WTC11 (cell line): ENCODE results near the gene SYNGR3. TPM values are rescaled to one million over a fixed set of nuclear protein-coding genes. Genes with fewer than 3 reads are reported as not detected.

Experiments used
- ATAC-seq: fragments of 200-7000 bp; cut with Tn5 transposase; 2 replicates; pipeline ENCODE4 v1.10.0; 2021; ENCODE audit warnings: mild to moderate bottlenecking, moderate library complexity
- CTCF ChIA-PET: fragments of 300-600 bp; sonication (Branson Sonifier 250); formaldehyde crosslinking; loops from one replicate; lab custom pipeline; 2021; ENCODE audit warnings: antibody characterized with exemption; lab: Charles Lee
- POLR2A ChIA-PET: fragments of 350-600 bp; sonication (Branson Sonifier 250); formaldehyde crosslinking; loops from one replicate; lab custom pipeline; 2021; ENCODE audit warnings: antibody characterized with exemption; lab: Charles Lee
- DNase-seq: peaks from one replicate; pipeline ENCODE4 v3.0.0; 2021; ENCODE audit warnings: low spot score
- H3K27ac Mint-ChIP-seq: 2 replicates; pipeline ENCODE4 v1.8.0; 2021; ENCODE audit warnings: mixed read lengths
- H3K27me3 Mint-ChIP-seq: 2 replicates; pipeline ENCODE4 v1.8.0; 2021; ENCODE audit warnings: low read depth, mild to moderate bottlenecking, moderate library complexity, mixed read lengths
- H3K36me3 Mint-ChIP-seq: 2 replicates; pipeline ENCODE4 v1.8.0; 2021; ENCODE audit warnings: mixed read lengths
- H3K4me1 Mint-ChIP-seq: 2 replicates; pipeline ENCODE4 v1.8.0; 2022; ENCODE audit warnings: mixed read lengths
- H3K4me3 Mint-ChIP-seq: 2 replicates; pipeline ENCODE4 v1.8.0; 2021; ENCODE audit warnings: mild to moderate bottlenecking, moderate library complexity, mixed read lengths
- H3K9me3 Mint-ChIP-seq: 2 replicates; pipeline ENCODE4 v1.8.0; 2021; ENCODE audit warnings: mixed read lengths
- CREM ChIP-seq: sonication (generic); formaldehyde crosslinking; IDR thresholded peaks from 2 replicates; pipeline ENCODE4 v1.8.1; 2022; ENCODE audit warnings: mild to moderate bottlenecking, missing genetic modification reagents, moderate library complexity
- ELF4 ChIP-seq: sonication (generic); formaldehyde crosslinking; IDR thresholded peaks from 2 replicates; pipeline ENCODE4 v1.8.1; 2022; ENCODE audit warnings: low read depth, mild to moderate bottlenecking, moderate library complexity, missing genetic modification reagents
- FOXK1 ChIP-seq: sonication (generic); formaldehyde crosslinking; IDR thresholded peaks from 2 replicates; pipeline ENCODE4 v1.8.0; 2022; ENCODE audit warnings: mild to moderate bottlenecking, moderate library complexity, missing genetic modification reagents
- FOXP1 ChIP-seq: sonication (generic); formaldehyde crosslinking; IDR thresholded peaks from 2 replicates; pipeline ENCODE4 v1.8.0; 2022; ENCODE audit warnings: missing genetic modification reagents, mild to moderate bottlenecking, moderate library complexity, borderline replicate concordance
- FOXP4 ChIP-seq: sonication (generic); formaldehyde crosslinking; IDR thresholded peaks from 2 replicates; pipeline ENCODE4 v1.8.0; 2022; ENCODE audit warnings: mild to moderate bottlenecking, missing genetic modification reagents
- JUN ChIP-seq: sonication (generic); formaldehyde crosslinking; IDR thresholded peaks from 2 replicates; pipeline ENCODE4 v1.8.0; 2023; ENCODE audit warnings: mild to moderate bottlenecking, missing genetic modification reagents
- KAT7 ChIP-seq: sonication (generic); formaldehyde crosslinking; IDR thresholded peaks from 2 replicates; pipeline ENCODE4 v1.8.1; 2023; ENCODE audit warnings: missing genetic modification reagents, mild to moderate bottlenecking, borderline replicate concordance
- MLX ChIP-seq: sonication (generic); formaldehyde crosslinking; IDR thresholded peaks from 2 replicates; pipeline ENCODE4 v1.8.1; 2023; ENCODE audit warnings: mild to moderate bottlenecking, missing genetic modification reagents, moderate library complexity
- MYBL2 ChIP-seq: sonication (generic); formaldehyde crosslinking; IDR thresholded peaks from 2 replicates; pipeline ENCODE4 v1.8.1; 2023; ENCODE audit warnings: mild to moderate bottlenecking, moderate library complexity, missing genetic modification reagents
- NR1H2 ChIP-seq: sonication (generic); formaldehyde crosslinking; IDR thresholded peaks from 2 replicates; pipeline ENCODE4 v1.9.0; 2021; ENCODE audit warnings: mild to moderate bottlenecking, moderate library complexity, missing genetic modification reagents
- RORB ChIP-seq: fragments of 250-450 bp; sonication (Bioruptor Pico); IDR thresholded peaks from 2 replicates; pipeline ENCODE4 v1.9.0; 2021; ENCODE audit warnings: mild to moderate bottlenecking
- TEAD1 ChIP-seq: sonication (generic); formaldehyde crosslinking; IDR thresholded peaks from 2 replicates; pipeline ENCODE4 v1.8.0; 2022; ENCODE audit warnings: mild to moderate bottlenecking, missing genetic modification reagents
- TEAD4 ChIP-seq: sonication (generic); formaldehyde crosslinking; IDR thresholded peaks from 2 replicates; pipeline ENCODE4 v1.8.0; 2022; ENCODE audit warnings: mild to moderate bottlenecking, missing genetic modification reagents
- ZNF263 ChIP-seq: sonication (generic); formaldehyde crosslinking; IDR thresholded peaks from 2 replicates; pipeline ENCODE4 v1.8.1; 2022; ENCODE audit warnings: low read depth, mild to moderate bottlenecking, moderate library complexity, missing genetic modification reagents
- ZNF423 ChIP-seq: fragments of 250-450 bp; sonication (Bioruptor Pico); IDR thresholded peaks from 2 replicates; pipeline ENCODE4 v2.1.2; 2022; ENCODE audit warnings: mild to moderate bottlenecking, moderate library complexity
- ZNF671 ChIP-seq: fragments of 250-450 bp; sonication (Bioruptor Pico); IDR thresholded peaks from 2 replicates; pipeline ENCODE4 v1.8.0; 2021; ENCODE audit warnings: mild to moderate bottlenecking
- total RNA-seq: library from RNA; stranded (reverse); gene quantifications from 3 replicates; pipeline ENCODE4 v1.2.3, GENCODE V29; 2021
- TF ChIP-seq, protein P1 (sequence below): sonication (generic); formaldehyde crosslinking; IDR thresholded peaks from 2 replicates; pipeline ENCODE4 v1.8.1; 2023; ENCODE audit warnings: mild to moderate bottlenecking, missing genetic modification reagents, moderate library complexity
- TF ChIP-seq, protein P2 (sequence below): sonication (generic); formaldehyde crosslinking; IDR thresholded peaks from 2 replicates; pipeline ENCODE4 v1.8.0; 2022; ENCODE audit warnings: mild to moderate bottlenecking, missing genetic modification reagents

Gene SYNGR3
- total RNA-seq, 1 experiment from 2014 or later: 41.5 TPM

DNA sequence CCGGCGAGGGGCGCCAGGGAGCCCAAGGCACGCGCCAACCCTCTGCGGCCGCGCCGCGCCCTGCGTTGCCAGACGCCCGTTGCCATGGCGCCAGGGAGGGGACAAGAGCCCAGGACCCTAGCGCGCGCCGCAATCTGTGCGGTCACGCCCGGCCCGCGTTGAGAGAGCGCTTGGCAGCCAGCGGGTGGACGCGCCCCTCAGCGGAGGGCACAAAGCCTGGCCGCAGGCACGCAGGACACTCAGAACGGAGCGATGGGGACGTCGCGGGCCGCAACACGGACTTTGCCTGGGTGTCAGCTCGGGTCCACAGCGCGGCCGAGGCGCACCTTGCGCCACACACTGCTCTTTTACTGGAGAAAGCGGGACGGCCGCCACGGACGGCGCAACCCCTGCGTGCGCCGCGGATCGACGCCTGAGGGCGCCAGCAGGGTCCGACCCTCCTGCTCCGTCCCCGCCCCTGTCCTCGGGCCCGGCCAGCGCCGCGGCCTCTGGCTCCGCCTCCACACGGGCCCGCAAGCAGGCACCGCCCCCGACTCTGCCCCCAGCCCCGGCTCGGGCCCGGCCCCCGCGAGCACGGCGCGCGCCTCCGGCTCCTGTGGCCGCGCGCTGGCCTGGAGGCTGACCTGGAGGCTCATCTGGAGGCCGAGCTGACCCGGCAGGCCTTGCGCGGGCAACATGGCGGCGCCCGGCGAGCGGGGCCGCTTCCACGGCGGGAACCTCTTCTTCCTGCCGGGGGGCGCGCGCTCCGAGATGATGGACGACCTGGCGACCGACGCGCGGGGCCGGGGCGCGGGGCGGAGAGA, 6.0 kb upstream of the SYNGR3 start, which contains the start of gene GFER (continued):
- TF ChIP-seq MLX (CRISPR knock-in tag): no peak
- no peak for TF ChIP-seq TEAD4 (CRISPR knock-in tag)
- peak; percentile 69 for TF ChIP-seq FOXP1 (CRISPR knock-in tag)
- TF ChIP-seq, protein P1, sequence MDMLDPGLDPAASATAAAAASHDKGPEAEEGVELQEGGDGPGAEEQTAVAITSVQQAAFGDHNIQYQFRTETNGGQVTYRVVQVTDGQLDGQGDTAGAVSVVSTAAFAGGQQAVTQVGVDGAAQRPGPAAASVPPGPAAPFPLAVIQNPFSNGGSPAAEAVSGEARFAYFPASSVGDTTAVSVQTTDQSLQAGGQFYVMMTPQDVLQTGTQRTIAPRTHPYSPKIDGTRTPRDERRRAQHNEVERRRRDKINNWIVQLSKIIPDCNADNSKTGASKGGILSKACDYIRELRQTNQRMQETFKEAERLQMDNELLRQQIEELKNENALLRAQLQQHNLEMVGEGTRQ: peak; percentile 47
- TF ChIP-seq TEAD1 (CRISPR knock-in tag): peak; percentile 61; the same call in 1 of the 2 replicates
- TF ChIP-seq JUN (CRISPR knock-in tag): peak; percentile 71; the same call in 1 of the 2 replicates
- TF ChIP-seq KAT7 (CRISPR knock-in tag): no peak
- TF ChIP-seq, protein P2, sequence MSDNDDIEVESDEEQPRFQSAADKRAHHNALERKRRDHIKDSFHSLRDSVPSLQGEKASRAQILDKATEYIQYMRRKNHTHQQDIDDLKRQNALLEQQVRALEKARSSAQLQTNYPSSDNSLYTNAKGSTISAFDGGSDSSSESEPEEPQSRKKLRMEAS: peak; percentile 83
- peak; percentile 11; the same call in 1 of the 2 replicates for TF ChIP-seq ZNF423 (CRISPR knock-in tag)
- peak; percentile 82 for TF ChIP-seq FOXK1 (CRISPR knock-in tag)
- no peak for TF ChIP-seq ZNF671 (CRISPR knock-in tag)

DNA sequence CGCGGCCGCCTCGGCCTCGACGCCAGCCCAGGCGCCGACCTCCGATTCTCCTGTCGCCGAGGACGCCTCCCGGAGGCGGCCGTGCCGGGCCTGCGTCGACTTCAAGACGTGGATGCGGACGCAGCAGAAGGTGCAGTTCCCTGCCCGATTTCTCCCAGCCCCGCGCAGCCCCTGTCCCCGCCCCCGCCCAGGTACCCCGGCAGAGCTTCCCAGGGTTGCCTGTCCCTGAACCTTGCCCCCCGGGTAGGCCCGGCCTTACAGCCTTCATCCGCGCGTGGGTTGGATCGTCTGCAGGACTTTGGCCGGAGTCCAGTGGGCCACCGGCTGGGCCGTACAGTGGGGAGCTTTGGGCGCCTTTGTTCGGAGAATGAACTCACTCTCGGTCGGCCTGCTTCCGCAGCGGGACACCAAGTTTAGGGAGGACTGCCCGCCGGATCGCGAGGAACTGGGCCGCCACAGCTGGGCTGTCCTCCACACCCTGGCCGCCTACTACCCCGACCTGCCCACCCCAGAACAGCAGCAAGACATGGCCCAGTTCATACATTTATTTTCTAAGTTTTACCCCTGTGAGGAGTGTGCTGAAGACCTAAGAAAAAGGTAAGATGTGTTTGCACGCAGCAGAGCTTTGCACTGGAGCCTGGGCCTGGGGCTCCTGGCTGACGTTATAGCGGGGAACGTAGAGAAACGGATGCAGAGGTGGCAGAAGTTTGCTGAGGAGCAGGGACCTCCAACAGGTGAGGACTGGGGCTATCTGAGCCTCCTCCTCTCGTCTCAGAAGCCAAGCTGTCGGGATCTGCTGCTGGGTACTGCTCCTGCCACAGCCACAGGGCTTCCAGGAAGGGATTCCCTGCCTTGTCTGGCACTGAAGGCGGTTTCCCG, 5.2 kb upstream of the SYNGR3 start:
- TF ChIP-seq, protein P2: 0 out of 2 replicates have a peak, but pooled peaks have one; percentile 23
- TF ChIP-seq RORB (CRISPR knock-in tag) (no peak), MYBL2 (CRISPR knock-in tag) (no peak), ZNF263 (peak; percentile 18; the same call in 1 of the 2 replicates), FOXK1 (CRISPR knock-in tag) (0 out of 2 replicates have a peak, but pooled peaks have one; percentile 2), CREM (no peak; the same call in 1 of the 2 replicates), FOXP4 (CRISPR knock-in tag) (0 out of 2 replicates have a peak, but pooled peaks have one; percentile 0), ELF4 (CRISPR knock-in tag) (0 out of 2 replicates have a peak, but pooled peaks have one; percentile 21), KAT7 (CRISPR knock-in tag) (0 out of 2 replicates have a peak, but pooled peaks have one; percentile 68), NR1H2 (no peak)
- CTCF ChIA-PET: interaction anchor here (0.8 to 1.8 kb wide), 6 partner anchors 8 to 202 kb away, joined by 3 to 11 read pairs (median 3); partner anchors contain the start of genes NUBP2 and SPSB3
- no peak for ATAC-seq
- peaks cover 5% of the 10 kb centered on the region; the same call in 1 of the 2 replicates for H3K36me3 Mint-ChIP-seq
- peak overlapping the region; percentile 81 for H3K4me3 Mint-ChIP-seq
- H3K4me1 Mint-ChIP-seq: peaks cover 34% of the 10 kb centered on the region
- no peaks in the 10 kb centered on the region for H3K9me3 Mint-ChIP-seq
- peak overlapping the region; percentile 63; the same call in 1 of the 2 replicates for H3K27ac Mint-ChIP-seq
- DNase-seq: peak; percentile 46
- H3K27me3 Mint-ChIP-seq: peaks cover 48% of the 10 kb centered on the region
- POLR2A ChIA-PET: interaction anchor here (0.5 to 1.3 kb wide), 3 partner anchors 20 to 174 kb away, joined by 3 to 4 read pairs (median 3); partner anchors contain the start of genes RPS2 and TRAF7
